Measurements from ENCODE around the gene UBE2U.

The UBE2U gene

DNA sequence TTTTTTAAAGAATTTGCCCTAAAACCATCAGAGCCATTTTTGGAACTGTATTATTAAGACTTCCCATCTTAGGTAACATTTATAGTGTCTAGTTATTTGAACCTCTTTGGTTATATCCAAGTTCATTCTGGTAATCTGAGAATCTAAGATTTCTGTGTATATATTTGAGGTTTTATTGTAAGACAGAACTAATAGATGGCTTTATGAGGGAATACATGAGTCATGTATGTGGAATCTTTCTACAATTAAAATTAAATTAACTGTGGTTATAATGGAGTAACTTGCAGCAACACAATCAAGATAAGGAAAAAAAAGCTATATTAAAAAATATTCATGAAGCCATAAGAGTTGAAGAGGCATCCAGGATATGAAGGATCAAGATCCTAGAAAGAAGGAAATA is 92.1 kb downstream of the UBE2U start:
- FAIRE-seq = no peak

DNA sequence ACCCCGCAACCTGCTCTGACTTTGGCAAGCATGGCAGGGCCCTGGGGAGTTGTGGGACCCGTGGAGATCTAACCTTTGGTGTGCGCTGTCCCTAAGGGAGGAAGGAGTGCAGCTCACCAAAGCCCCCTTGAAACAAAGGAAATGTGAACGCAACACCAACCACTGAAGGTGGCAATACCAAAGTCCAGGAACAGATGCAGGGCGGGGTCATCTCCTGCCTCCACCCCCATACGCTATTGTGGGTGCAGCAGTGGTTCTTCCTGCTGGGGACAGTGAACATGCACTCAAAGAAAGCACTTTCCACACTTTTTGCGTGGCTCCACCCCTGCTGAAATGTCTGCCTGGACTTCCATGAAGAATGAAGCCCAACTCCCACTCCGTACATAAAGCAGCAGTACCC is 93.0 kb downstream of the UBE2U start:
- FAIRE-seq = no peak

DNA sequence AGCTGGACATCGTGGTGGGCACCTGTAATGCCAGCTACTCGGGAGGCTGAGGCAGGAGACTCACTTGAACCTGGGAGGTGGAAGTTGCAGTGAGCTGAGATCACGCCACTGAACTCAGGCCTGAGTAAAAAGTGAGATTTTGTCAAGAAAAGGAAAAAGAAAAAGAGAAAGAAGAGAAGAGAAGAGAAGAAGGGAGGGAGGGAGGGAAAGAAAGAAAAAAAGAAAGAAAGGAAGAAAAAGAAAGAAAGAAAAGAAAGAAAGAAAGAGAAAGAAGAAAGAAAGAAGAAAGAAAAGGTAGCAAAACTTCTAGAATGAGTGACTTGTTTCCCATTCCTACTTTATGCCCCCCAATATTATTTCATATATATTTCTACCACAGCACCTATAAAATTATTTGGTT is 98.8 kb downstream of the UBE2U start:
- no peak for FAIRE-seq

DNA sequence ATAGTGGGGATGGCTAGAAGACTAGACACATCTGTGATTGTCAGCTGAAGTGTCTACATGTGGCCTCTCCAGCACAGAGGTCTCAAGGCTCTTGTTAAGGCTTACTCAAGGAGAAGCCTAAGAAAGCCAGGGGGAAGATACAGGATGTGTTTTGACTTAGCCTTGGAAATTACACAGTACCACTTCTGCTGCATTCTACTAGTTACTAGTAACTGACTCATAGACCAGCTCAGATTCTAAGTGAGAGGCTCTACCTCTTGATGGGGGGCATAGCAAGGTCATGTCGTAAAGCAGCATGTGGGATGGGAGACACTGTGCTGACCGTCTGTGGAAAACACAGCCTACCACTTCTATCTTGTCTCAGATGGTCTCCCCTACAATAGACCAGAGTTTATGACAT is 99.5 kb downstream of the UBE2U start:
- no peak for FAIRE-seq

DNA sequence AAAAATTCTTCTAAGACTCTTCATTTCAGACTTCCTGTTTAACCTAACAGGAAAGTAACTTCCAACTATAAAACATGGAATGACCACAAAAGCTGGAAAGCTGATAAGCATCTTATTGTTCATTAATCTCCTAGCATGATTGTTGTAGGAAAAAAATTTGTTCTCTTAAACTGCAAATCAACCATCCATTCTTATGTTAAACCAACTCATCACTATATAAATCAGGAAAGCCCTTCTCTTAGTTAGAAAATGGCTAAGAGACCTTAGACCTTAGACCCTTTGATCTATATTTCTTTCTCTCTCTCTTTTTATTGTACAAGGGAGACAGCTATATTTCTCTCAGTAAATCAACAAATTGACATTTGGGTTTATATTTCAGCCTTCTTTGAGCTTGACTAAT is 101.4 kb downstream of the UBE2U start:
- no peak for FAIRE-seq

DNA sequence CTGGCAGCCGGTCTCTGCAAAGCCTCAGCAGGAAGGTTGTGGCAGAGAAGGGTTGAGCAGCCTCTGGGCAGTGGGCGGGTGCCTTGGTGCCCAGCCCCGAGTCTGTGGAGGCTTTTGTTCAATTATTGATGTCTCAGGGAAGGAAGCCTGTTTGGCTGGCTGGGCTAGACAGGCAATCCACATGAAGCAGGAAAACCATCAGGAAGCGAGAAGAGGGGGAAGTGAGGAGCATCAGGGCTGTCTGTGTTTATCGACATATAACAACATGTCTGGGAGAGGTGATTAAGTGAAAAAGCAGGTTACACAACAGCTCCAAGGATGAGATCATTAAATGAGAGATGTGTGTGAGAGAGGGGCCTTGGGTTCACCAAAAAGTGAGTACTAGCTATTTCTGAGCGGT is 105.4 kb downstream of the UBE2U start:
- FAIRE-seq = no peak

DNA sequence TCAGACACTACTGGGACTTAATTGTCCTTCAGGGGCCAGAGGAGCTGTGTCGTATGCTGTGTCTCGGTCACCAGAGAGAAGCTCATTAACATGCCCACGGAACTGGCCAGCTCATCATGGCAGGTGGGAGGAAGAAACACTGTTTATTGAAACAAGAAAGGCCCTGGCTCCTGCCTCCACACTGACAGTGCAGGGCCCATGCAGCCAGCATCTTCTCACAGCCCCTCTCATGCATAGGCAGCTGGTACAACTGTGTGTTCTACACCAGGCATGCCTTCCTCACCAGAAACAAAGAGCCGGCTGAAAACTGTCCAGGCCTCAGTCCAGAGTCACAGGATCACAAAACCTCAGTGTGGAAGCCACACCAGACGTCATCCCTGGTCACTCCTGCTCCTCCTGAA is 106.0 kb downstream of the UBE2U start:
- FAIRE-seq = no peak

DNA sequence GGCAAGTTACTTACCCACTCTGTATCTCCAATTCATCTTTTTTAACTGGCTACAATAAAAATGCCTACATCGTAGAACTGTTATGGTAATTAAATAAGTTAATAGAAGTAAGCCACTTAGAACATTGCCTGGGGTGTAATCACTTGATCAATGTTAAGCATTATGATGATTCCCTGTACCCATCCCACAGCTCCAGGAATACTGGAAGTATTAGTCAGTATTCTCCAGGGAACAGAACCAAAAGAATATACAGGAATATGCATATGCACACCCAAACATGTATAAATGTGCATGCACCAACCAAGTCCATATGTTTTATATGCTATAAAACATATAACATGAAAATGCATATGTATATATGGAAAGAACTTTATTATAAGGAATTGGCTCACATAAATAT is 107.3 kb downstream of the UBE2U start:
- FAIRE-seq = no peak

DNA sequence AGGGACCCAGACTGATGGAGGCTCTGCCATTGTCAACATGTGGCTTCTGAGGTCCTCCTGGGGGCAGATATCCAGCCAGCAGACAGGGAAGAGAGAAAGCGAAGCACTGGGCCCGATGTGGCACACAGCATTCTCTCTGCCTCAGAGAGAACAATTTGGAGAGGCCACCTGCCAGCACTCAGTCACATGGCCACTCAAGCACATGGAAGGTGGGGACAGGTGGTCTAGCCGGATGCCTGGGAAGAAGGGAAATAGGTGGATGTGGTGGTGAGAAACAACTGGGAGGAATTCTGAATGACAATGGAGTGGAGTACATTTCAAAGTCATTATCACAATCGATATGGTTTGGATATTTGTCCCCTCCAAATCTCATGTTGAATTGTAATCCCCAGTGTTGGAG is 109.0 kb downstream of the UBE2U start:
- no peak for FAIRE-seq

DNA sequence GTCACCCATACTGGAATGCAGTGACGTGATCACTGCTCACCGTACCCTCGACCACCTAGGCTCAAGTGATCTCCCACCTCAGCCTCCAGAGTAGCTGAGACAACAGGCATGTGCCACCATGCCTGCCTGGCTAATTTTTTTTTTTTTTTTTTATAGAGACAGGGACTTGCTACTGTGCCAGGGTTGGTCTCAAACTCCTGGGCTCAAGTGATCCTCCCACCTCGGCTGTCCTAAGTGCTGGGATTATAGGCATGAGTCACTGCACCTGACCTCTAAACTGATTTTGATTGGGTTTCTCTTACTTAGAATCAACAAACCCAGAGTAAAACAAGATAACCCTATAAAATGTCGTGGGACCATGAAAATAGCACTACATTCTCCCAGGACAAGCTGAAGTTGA is 112.0 kb downstream of the UBE2U start:
- FAIRE-seq = no peak
